GM12878 (cell line): ENCODE data around the gene CCDC27. TPM values are rescaled to one million over a fixed set of nuclear protein-coding genes. Genes with fewer than 3 reads are reported as not detected.

Source experiments
- ATAC-seq: fragments of 200-7000 bp; cut with Tn5 transposase; 3 replicates; pipeline ENCODE4 v1.9.1; 2020; ENCODE audit warnings: mild to moderate bottlenecking, moderate library complexity
- Bru-seq: library from RNA; stranded (reverse); fragments of 400-500 nt; gene quantifications from one replicate; lab custom pipeline; 2021; lab: Mats Ljungman, UMichigan
- BruChase-seq, 2 experiments: library from RNA; stranded (reverse); fragments of 400-500 nt; gene quantifications; one replicate each; lab custom pipeline; 2021; lab: Mats Ljungman, UMichigan
- BruUV-seq: library from RNA; stranded (reverse); fragments of 400-500 nt; replicated peaks from 2 replicates; lab custom pipeline; 2021; lab: Mats Ljungman, UMichigan
- CTCF ChIA-PET: fragments of 300-600 bp; sonication (Branson Sonifier 250); formaldehyde crosslinking; extraction: SDS; loops from one replicate; lab custom pipeline; 2021; ENCODE audit warnings: inconsistent platforms; lab: Yijun Ruan, JAX
- POLR2A ChIA-PET: fragments of 350-600 bp; formaldehyde crosslinking; extraction: SDS; loops from one replicate; lab custom pipeline; 2021; ENCODE audit warnings: inconsistent platforms; lab: Charles Lee
- RAD21 ChIA-PET: fragments of 300-600 bp; sonication (Branson Sonifier 250); formaldehyde crosslinking; loops from one replicate; lab custom pipeline; 2023; ENCODE audit warnings: antibody characterized with exemption; ENCODE audit not compliant: unreplicated experiment; lab: Charles Lee
- SMC1A ChIA-PET: fragments of 300-600 bp; sonication (Branson Sonifier 250); formaldehyde crosslinking; loops from one replicate; lab custom pipeline; 2023; ENCODE audit not compliant: unreplicated experiment, uncharacterized antibody; lab: Charles Lee
- DNase-seq: peaks from one replicate; pipeline ENCODE4 v3.0.0-alpha.2; 2011; ENCODE audit warnings: low read depth, low spot score
- FAIRE-seq: peaks from 3 replicates; lab custom pipeline; 2011; peaks lifted over from hg19 to GRCh38; lab: Jason Lieb, UNC
- H2AFZ ChIP-seq: 2 replicates; pipeline ENCODE4 v1.6.0; 2011; ENCODE audit warnings: low read depth, low read length, control low read depth; ENCODE audit not compliant: control insufficient read depth
- H3K27ac ChIP-seq: 2 replicates; pipeline ENCODE4 v1.5.1; 2011; ENCODE audit warnings: control low read depth; ENCODE audit not compliant: control insufficient read depth, insufficient read depth
- H3K27me3 ChIP-seq, 2 experiments: replicated peaks in 1 of 2; 2 replicates each; pipeline versions ENCODE4 v1.6.0 to v1.6.1; 2011; ENCODE audit warnings: low read length in 1 of 2; ENCODE audit not compliant: control insufficient read depth in 2 of 2, insufficient read depth in 2 of 2
- H3K36me3 ChIP-seq, 2 experiments: 2 replicates each; pipeline ENCODE4 v1.5.1; 2011; ENCODE audit warnings: low read length in 1 of 2; ENCODE audit not compliant: control insufficient read depth in 2 of 2, insufficient read depth in 2 of 2
- H3K4me1 ChIP-seq: 2 replicates; pipeline ENCODE4 v1.6.1; 2011; ENCODE audit warnings: mild to moderate bottlenecking, low read length, moderate library complexity, mixed read lengths; ENCODE audit not compliant: control insufficient read depth, insufficient read depth
- H3K4me2 ChIP-seq: 2 replicates; pipeline ENCODE4 v1.6.0; 2011; ENCODE audit warnings: control low read depth; ENCODE audit not compliant: control insufficient read depth, insufficient read depth
- H3K4me3 ChIP-seq: fragments of 200-600 bp; sonication (generic); 2 replicates; pipeline ENCODE4 v1.5.1; 2016
- H3K79me2 ChIP-seq: 2 replicates; pipeline ENCODE4 v1.6.0; 2011; ENCODE audit warnings: low read length; ENCODE audit not compliant: control insufficient read depth, insufficient read depth
- H3K9ac ChIP-seq: 2 replicates; pipeline ENCODE4 v1.8.0; 2011; ENCODE audit warnings: low read length, control low read depth, mixed read lengths; ENCODE audit not compliant: control insufficient read depth, insufficient read depth
- H3K9me3 ChIP-seq: replicated peaks from 3 replicates; pipeline ENCODE4 v1.5.1; 2011; ENCODE audit warnings: mild to moderate bottlenecking, low read length; ENCODE audit not compliant: control insufficient read depth, insufficient read depth
- H4K20me1 ChIP-seq: 2 replicates; pipeline ENCODE4 v1.6.0; 2011; ENCODE audit not compliant: control insufficient read depth, insufficient read depth
- CBX3 ChIP-seq: fragments of 200-600 bp; sonication (generic); IDR thresholded peaks from 2 replicates; pipeline ENCODE4 v1.6.1; 2016; ENCODE audit warnings: low read depth, borderline replicate concordance
- HDAC6 ChIP-seq: fragments of 200-600 bp; sonication (generic); IDR thresholded peaks from one replicate; pipeline ENCODE4 v1.8.0; 2017; ENCODE audit warnings: antibody characterized with exemption; ENCODE audit not compliant: unreplicated experiment
- SMAD1 ChIP-seq: fragments of 450-650 bp; IDR thresholded peaks from 2 replicates; pipeline ENCODE4 v1.6.1; 2018; ENCODE audit warnings: mild to moderate bottlenecking, low read depth; ENCODE audit not compliant: partially characterized antibody
- WGBS: methylation state at CpG from one replicate; pipeline ENCODE4 v1.1.6; 2016; ENCODE audit warnings: low lambda C conversion rate; ENCODE audit not compliant: insufficient replicate concordance, insufficient coverage; ENCODE audit errors: missing lambda C conversion rate; 5-methylcytosine and 5-hydroxymethylcytosine counted together
- in situ Hi-C: fragments of 300-500 bp; cut with MboI; formaldehyde crosslinking; loops from 9 replicates; pipeline ENCODE4 v1.14.3; 2018; ENCODE audit warnings: mixed read lengths
- intact Hi-C: fragments of 100-400 bp; cut with micrococcal nuclease; formaldehyde crosslinking; loops from one replicate; pipeline ENCODE4 v1.14.2; 2022; ENCODE audit not compliant: unreplicated experiment
- long read RNA-seq, 2 experiments: library from polyadenylated mRNA; unstranded; transcript quantifications; one replicate each; pipeline ENCODE4 v2.0.0, GENCODE V29; 2019 to 2020
- polyA minus RNA-seq, 3 experiments: library from RNA; depleted of rRNA, polyadenylated mRNA; stranded (reverse); fragments of >200 nt; gene quantifications; 2 replicates each; pipeline ENCODE4 v1.2.3, GENCODE V29; 2011
- polyA plus RNA-seq, 11 experiments: library from polyadenylated mRNA; depleted of rRNA in 4 of 11; unstranded in 6 of 11; stranded (reverse) in 5 of 11; fragments of >200 nt; fragmentation: Nextera tagmentation in 4 of 11; fragmentation: Illumina TruSeq in 1 of 11; extraction: Ambion mirVana in 4 of 11; extraction: Trizol in 1 of 11; gene quantifications; 1 replicate in 1 of 11; 2 replicates in 10 of 11; pipeline versions ENCODE4 v1.2.1 to v1.2.3, GENCODE V29; 2011 to 2016; ENCODE audit warnings: inconsistent platforms in 2 of 11, missing spikeins in 2 of 11, low read depth in 1 of 11
- total RNA-seq, 4 experiments: library from RNA; depleted of rRNA in 3 of 4; stranded (reverse); fragments of >200 nt in 3 of 4; fragmentation: Illumina TruSeq in 1 of 4; extraction: Trizol in 1 of 4; gene quantifications; 2 replicates each; pipeline versions ENCODE4 v1.2.1 to v1.2.3, GENCODE V29; 2013 to 2021
- TF ChIP-seq, protein P1 (sequence below): IDR thresholded peaks from 2 replicates; pipeline ENCODE4 v1.6.1; 2011; ENCODE audit warnings: borderline replicate concordance, low read depth, mild to moderate bottlenecking, moderate library complexity, low read length; ENCODE audit not compliant: insufficient read depth, poor library complexity, severe bottlenecking
- TF ChIP-seq, protein P2 (sequence below): IDR thresholded peaks from 2 replicates; pipeline ENCODE4 v1.6.1; 2012; ENCODE audit warnings: improper control_type of control experiment, low read depth, low read length; ENCODE audit not compliant: insufficient replicate concordance
- TF ChIP-seq, protein P3 (sequence below): fragments of 450-650 bp; IDR thresholded peaks from 2 replicates; pipeline ENCODE4 v1.6.1; 2017; ENCODE audit warnings: mild to moderate bottlenecking, moderate library complexity

CCDC27 gene
- total RNA-seq (2013; cell fraction: nucleolus; rRNA removed), result not detected in 2 replicates
- total RNA-seq (2014; rRNA removed), result not detected in 2 replicates
- total RNA-seq (2014; rRNA removed; fragmentation: Illumina TruSeq; extraction: Trizol), result not detected in 2 replicates
- total RNA-seq (2021), result not detected in 2 replicates
- polyA plus RNA-seq (2011; ENCODE audit: low read depth), result not detected
- polyA plus RNA-seq (2011; rRNA removed), result not detected in 2 replicates
- polyA plus RNA-seq (2011; cell fraction: cytosol; rRNA removed), result not detected in 2 replicates
- not detected in 2 replicates for polyA plus RNA-seq (2011; cell fraction: nucleus; rRNA removed)
- polyA plus RNA-seq (2012), result not detected in 2 replicates
- not detected in 2 replicates for polyA plus RNA-seq (2014; fragmentation: Illumina TruSeq; extraction: Trizol)
- under 1 TPM in 1 of 2 experiments, not detected in 1; 0.05 TPM for polyA plus RNA-seq (2014; fragmentation: Nextera tagmentation; extraction: Ambion mirVana)
- polyA plus RNA-seq (2014; rRNA removed), result not detected in 2 replicates
- not detected for polyA plus RNA-seq (2016; fragmentation: Nextera tagmentation; extraction: Ambion mirVana)
- polyA minus RNA-seq (2011; rRNA and poly(A)+ RNA removed), result not detected in 2 replicates
- polyA minus RNA-seq (2011; cell fraction: cytosol; rRNA and poly(A)+ RNA removed), result not detected in 2 replicates
- not detected in 2 replicates for polyA minus RNA-seq (2011; cell fraction: nucleus; rRNA and poly(A)+ RNA removed)
- not detected for Bru-seq, nascent RNA
- not detected for BruChase-seq, experiment 1, labeled RNA remaining after a 6-hour chase
- BruChase-seq, experiment 2, labeled RNA remaining after a 2-hour chase, result not detected
- long read RNA-seq, experiment 1, result 0 reads
- long read RNA-seq, experiment 2, result 0 reads

DNA sequence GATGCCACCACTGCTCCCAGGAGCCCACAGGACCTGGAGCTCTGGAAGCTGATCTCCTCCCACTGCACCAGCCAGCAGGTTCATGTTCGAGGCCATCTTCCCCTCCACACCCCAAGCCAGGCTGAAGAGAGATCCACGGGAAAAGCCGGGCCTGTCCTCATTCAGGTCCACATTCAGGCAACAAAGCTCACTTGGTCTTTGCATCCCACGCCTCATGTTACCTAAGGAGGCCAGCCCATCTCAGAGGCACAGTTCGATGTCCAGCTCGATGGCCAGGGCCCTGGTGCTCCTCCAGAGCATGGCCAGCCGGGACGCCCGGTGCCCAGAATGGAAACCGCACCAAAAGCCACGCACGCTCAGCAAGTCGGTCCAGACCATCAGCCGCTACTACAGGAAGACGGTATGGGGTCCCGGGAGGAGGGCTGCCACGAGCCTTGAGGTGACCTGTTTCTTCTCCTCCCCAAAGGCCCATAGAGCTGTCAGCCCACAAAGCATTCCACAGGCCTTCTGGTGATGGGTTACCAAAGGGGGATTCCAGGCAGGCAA lies at the start of gene CCDC27:
Gene CCDC27 (plus strand): TSS at position 51 of the 546 bp plus-strand sequence. CDS start 32 bp downstream, at position 83.
- BruUV-seq, result no TSS peak
- H3K4me3 ChIP-seq, result no peak within 1 kb of the TSS
- H3K4me2 ChIP-seq, result no peak within 1 kb of the TSS
- ChIA-PET POLR2A (no interaction called here), SMC1A (no interaction called here), RAD21 (no interaction called here), CTCF (interaction anchor here (0.6 kb wide), 1 partner anchor 1284 kb away, joined by 3 read pairs; no protein-coding TSS in a partner anchor)
- H3K9me3 ChIP-seq, result no peaks in the 10 kb centered on the region
- H3K79me2 ChIP-seq, result no peaks in the 10 kb centered on the region
- DNase-seq, result no peak
- in situ Hi-C loops (no loop called here), intact Hi-C loops (no loop called here)
- ATAC-seq, result no peak
- H3K4me1 ChIP-seq, result peaks cover 5% of the 10 kb centered on the region
- 48% methylated on average over 17 of the region's 17 CpGs for WGBS
- H4K20me1 ChIP-seq, result no peaks in the 10 kb centered on the region
- no peaks in the 10 kb centered on the region for H3K36me3 ChIP-seq
- peaks cover 0 to 4% of the 10 kb centered on the region in 2 experiments; a peak in 2 of 4 replicates for H3K27me3 ChIP-seq
- FAIRE-seq, result no peak
- no peak within 1 kb of the TSS for H2AFZ ChIP-seq
- H3K9ac ChIP-seq, result no peak within 1 kb of the TSS
- no peak within 1 kb of the TSS for H3K27ac ChIP-seq
- TF ChIP-seq HDAC6 (no peak), SMAD1 (no peak), CBX3 (no peak)
- TF ChIP-seq, protein P1, sequence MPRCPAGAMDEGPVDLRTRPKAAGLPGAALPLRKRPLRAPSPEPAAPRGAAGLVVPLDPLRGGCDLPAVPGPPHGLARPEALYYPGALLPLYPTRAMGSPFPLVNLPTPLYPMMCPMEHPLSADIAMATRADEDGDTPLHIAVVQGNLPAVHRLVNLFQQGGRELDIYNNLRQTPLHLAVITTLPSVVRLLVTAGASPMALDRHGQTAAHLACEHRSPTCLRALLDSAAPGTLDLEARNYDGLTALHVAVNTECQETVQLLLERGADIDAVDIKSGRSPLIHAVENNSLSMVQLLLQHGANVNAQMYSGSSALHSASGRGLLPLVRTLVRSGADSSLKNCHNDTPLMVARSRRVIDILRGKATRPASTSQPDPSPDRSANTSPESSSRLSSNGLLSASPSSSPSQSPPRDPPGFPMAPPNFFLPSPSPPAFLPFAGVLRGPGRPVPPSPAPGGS, result no peak
- TF ChIP-seq, protein P2, sequence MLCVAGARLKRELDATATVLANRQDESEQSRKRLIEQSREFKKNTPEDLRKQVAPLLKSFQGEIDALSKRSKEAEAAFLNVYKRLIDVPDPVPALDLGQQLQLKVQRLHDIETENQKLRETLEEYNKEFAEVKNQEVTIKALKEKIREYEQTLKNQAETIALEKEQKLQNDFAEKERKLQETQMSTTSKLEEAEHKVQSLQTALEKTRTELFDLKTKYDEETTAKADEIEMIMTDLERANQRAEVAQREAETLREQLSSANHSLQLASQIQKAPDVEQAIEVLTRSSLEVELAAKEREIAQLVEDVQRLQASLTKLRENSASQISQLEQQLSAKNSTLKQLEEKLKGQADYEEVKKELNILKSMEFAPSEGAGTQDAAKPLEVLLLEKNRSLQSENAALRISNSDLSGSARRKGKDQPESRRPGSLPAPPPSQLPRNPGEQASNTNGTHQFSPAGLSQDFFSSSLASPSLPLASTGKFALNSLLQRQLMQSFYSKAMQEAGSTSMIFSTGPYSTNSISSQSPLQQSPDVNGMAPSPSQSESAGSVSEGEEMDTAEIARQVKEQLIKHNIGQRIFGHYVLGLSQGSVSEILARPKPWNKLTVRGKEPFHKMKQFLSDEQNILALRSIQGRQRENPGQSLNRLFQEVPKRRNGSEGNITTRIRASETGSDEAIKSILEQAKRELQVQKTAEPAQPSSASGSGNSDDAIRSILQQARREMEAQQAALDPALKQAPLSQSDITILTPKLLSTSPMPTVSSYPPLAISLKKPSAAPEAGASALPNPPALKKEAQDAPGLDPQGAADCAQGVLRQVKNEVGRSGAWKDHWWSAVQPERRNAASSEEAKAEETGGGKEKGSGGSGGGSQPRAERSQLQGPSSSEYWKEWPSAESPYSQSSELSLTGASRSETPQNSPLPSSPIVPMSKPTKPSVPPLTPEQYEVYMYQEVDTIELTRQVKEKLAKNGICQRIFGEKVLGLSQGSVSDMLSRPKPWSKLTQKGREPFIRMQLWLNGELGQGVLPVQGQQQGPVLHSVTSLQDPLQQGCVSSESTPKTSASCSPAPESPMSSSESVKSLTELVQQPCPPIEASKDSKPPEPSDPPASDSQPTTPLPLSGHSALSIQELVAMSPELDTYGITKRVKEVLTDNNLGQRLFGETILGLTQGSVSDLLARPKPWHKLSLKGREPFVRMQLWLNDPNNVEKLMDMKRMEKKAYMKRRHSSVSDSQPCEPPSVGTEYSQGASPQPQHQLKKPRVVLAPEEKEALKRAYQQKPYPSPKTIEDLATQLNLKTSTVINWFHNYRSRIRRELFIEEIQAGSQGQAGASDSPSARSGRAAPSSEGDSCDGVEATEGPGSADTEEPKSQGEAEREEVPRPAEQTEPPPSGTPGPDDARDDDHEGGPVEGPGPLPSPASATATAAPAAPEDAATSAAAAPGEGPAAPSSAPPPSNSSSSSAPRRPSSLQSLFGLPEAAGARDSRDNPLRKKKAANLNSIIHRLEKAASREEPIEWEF, result no peak
- TF ChIP-seq, protein P3, sequence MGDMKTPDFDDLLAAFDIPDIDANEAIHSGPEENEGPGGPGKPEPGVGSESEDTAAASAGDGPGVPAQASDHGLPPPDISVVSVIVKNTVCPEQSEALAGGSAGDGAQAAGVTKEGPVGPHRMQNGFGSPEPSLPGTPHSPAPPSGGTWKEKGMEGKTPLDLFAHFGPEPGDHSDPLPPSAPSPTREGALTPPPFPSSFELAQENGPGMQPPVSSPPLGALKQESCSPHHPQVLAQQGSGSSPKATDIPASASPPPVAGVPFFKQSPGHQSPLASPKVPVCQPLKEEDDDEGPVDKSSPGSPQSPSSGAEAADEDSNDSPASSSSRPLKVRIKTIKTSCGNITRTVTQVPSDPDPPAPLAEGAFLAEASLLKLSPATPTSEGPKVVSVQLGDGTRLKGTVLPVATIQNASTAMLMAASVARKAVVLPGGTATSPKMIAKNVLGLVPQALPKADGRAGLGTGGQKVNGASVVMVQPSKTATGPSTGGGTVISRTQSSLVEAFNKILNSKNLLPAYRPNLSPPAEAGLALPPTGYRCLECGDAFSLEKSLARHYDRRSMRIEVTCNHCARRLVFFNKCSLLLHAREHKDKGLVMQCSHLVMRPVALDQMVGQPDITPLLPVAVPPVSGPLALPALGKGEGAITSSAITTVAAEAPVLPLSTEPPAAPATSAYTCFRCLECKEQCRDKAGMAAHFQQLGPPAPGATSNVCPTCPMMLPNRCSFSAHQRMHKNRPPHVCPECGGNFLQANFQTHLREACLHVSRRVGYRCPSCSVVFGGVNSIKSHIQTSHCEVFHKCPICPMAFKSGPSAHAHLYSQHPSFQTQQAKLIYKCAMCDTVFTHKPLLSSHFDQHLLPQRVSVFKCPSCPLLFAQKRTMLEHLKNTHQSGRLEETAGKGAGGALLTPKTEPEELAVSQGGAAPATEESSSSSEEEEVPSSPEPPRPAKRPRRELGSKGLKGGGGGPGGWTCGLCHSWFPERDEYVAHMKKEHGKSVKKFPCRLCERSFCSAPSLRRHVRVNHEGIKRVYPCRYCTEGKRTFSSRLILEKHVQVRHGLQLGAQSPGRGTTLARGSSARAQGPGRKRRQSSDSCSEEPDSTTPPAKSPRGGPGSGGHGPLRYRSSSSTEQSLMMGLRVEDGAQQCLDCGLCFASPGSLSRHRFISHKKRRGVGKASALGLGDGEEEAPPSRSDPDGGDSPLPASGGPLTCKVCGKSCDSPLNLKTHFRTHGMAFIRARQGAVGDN, result no peak
